Stimulated activated CD4-positive, alpha-beta T cell treated with anti-CD3 and anti-CD28 coated beads, Interleukin-12 subunit alpha, Interleukin-12 subunit beta, amount 100 ng/mL, for 24 hours (primary cell): ENCODE results near the gene BIVM.
A peak's percentile ranks its signal among the peaks of the same experiment; 100 is the strongest.

Source experiments
- DNase-seq, 2 experiments: peaks; one replicate each; pipeline ENCODE4 v3.0.0-alpha.2; 2020; ENCODE audit warnings: low read depth in 2 of 2

Gene BIVM

GRCh38 chr13:102784483-102784882 is 14.4 kb upstream of the BIVM start:
- no peak for DNase-seq

DNA sequence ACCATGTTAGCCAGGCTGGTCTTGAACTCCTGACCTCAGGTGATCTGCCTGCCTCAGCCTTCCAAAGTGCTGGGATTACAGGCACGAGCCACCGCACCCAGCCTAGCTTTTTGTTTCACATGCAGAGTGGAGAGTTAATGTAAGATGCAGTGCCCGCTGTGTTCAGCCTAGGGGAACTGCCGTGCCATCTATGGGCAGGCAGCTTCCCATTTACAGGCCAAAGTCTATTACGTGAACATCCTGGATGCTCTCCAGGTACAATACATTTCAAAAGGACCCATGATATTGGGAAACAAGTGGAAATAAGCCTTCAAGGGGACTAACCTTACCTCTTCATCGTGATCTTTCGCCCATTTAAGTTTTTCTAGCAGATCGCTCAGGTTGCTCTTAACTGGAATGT is 10.2 kb upstream of the BIVM start:
- no peak for DNase-seq

DNA sequence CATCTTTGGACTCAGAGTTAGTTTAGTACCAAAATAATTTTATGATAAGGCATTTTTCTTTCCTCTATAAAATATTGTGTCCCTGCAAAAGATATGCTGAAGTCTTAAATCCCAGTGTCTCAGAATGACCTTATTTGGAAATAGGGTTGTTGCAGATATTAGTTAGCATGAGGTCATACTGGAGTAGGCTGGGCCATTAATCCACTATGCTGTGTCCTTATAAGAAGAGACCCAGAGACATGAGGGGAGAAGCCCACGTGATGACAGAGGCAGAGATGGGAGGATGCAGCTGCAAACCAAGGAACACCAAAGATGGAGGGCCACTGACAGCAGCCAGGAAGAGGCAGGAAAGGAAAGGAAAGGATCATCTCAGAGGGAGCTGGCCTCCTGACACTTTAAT is 6.5 kb upstream of the BIVM start:
- DNase-seq: no peak

DNA sequence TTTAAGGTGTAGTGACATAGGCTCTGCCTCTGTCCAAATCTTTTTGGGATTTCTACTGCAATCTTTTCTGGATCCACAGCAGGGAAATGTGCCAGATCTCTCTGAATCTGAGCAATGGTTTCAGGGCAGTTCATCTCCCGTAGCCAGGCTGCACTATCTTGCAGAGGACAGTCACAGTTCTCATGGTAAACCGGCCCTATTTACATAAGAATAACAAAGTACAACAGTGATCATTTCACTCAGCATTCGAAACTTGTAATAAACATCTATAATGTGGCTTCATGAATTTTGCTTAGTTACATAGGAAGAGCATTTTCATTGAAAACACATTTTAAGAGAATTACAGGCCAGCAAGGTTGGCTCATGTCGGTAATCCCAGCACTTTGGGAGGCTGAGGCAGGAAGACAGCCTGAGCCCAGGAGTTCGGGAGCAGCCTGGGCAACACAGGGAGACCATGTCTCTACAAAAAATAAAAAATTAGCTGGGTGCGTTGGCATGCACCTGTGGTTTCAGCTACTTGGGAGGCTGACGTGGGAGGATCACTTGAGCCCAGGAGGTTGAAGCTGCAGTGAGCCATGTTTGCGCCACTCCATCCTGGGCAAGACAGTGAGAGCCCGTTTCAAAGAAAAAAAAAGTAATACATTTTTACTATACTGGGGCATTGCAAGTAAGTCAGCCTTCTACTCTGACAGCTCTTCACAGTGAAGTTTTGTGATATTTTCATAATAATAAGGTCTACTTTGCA is 5.1 kb upstream of the BIVM start:
- DNase-seq: no peak

GRCh38 chr13:102799426-102800144 is 666 bp downstream of the BIVM start:
- DNase-seq: peak in 1 of 2 experiments; percentile 7

DNA sequence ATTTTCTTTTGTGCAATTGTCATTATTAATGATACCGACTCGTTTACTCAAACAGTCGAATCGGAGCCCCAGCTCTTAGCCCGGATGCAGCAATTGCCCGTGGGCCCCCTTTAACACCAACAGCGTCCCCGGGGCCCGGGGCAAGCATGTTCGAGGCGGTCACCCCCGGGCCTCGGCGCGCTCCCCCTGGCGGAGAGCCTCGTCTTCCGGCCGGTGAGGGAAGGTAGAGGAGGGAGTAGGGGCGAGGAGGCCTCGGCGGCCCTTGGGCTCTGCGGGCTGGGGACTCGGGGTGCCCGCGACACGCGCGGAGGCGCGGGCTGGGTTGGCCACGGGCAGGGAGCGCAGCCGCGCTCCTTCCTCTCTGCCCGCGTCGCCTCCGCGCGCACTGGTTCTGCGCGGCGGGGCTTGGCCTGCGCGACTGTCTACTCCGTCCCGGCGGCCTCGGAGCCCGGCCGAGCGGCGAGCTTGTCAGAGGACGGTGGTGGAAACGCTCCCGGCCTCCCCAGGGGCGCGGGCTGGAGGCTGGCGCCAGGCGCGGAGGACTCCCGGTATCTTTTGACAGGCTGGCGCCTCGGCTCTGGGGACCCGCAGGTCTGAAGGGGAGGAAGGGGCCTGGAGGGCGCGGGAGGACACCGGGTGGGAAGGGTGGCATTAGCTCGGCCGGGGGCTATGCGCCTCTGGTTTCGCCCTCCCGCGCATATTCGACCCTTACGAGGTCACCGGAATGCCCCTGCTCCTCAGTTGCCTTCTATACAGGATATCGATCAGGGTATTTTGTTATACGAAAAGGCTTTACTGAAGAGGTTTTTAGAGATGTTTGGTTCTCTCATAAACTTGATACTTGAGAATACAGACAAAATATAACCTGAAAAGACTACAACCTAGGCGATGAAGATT is 1.5 kb downstream of the BIVM start:
- DNase-seq: peak; percentile 65 to 72

- DNase-seq: no peak
These were observed 6.8 kb downstream of the BIVM start for GRCh38 chr13:102805680-102806079.

GRCh38 chr13:102807699-102808098 is 8.8 kb downstream of the BIVM start:
- DNase-seq: no peak

DNA sequence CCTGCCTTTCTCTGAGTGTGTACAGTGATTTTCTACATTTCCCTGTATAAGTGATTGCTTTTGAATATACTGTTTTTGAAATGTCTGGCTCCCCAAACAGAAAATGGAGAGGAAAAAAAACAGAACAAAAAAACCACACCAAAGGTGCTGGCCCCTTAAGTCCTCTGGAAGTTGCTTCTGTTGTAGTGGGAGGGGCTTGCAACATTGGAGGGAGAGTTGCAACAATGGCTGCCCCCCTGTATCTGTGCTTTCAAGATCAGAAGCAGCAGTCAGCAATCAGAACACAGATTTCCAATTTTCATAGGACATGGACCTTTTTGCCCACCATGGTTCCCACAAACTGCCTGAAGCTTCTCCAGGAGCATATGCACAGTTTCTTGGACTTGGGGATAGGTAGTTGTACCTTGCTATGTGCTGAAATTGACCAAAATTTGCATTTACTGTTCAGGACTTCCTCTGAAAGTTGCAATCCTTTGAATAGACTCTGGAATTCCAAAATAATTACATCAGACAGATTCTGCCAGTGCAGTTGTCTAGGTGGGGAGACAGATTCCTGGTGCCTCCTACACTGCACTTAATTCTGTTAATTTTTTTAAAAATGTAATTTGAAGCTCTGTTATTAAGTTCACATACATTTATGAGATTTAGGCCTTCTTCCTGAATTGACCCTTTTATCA is 13.8 kb downstream of the BIVM start:
- DNase-seq: no peak

DNA sequence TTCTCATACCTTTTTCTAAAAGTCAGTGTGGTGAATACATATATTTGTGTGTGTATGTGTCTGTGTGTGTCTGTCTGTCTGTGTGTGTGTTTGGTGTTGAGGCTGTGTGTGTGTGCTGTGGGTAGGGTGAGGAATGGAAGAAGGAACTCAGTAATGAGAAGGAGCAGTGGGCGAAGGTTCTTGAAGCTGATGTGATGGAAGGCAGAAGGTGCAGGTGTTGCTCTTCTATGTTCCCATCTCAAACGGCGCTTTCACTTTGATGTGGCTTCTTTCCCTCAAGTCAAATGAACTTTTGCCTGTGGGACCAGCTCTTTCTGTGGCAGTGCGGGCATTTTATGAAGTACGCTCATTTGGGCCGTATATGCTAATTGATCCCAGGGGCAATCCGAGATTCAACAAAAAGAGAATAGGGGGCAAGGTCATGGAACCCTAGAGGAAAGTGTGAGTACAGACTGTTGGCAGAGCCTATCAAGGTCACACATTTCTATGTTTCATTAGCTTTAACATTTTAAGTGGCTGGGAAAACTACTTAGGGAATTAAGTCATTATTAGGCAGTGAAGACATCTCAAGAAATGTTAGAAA is 15.2 kb downstream of the BIVM start:
- no peak for DNase-seq

DNA sequence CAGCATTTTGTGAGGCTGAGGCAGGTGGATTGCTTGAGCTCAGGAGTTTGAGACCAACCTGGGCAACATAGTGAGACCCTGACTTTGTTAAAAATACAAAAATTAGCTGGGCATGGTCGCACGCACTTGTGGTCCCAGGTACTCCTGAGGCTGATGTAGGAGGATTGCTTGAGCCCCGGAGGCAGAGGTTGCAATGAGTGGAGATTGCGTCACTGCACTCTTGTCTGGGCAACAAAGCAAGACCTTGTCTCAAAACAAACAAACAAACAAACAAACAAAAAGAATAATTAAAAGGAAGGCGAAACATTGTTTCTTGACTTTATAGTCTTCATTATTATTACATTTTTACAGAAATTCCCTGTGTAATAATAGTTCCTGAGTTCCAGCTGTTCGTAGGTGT is 15.9 kb downstream of the BIVM start:
- no peak for DNase-seq

DNA sequence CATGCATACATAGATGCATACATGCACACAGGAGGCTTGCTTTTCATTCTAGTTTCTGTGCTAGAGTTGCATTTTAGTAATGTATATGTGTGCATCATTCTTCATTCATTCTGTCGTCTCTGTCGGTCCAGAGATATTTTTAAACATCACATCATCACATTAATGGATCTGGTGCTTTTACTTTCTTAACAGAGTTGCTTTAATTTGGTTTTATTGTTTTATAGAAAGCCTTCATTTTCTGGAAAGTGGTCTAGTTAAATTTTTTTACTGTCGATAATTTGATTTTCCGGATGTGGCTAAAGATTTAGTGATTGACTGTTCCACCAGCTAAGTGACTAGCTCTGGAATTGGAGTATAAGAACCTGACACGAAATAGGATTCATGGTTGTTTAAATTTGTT is 16.9 kb downstream of the BIVM start:
- DNase-seq: no peak

GRCh38 chr13:102816708-102817107 is 17.8 kb downstream of the BIVM start:
- no peak for DNase-seq

DNA sequence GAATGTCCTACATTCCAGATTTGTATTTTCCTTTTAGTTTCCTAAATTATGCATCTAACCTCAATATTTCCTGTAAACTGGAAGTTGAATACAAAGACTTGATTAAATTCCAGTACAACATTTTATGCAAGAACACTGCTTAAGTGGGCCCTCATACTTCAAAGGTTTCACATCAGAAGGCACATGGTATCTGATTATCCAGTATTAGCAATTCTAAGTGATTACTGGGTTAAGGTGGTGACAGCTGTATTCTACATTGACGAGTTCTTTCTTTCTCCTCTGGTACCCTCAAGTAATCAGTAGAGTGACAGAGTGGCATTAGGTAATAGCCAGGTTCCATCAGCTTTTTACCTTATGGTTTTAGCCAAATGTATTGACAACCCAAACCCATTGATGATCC is 18.3 kb downstream of the BIVM start:
- DNase-seq: no peak

DNA sequence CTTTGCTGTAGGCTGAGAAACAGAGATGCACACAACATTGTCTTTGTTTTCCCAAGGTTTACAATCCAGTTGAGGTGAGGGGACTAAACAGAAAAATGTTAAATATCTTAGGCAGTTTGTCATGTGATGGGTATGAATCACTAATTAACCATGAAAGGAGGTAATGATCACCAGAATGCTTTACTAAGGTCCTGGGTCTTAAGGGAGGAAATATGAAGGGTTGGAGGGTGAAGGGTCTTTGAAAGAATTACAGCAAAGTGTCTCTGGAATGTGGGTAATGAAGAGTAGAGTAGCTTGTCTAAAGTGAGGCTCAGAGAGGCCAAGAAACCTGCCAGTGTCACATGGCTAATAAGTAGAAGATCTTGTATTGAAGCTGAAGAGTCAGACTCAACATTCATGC is 19.0 kb downstream of the BIVM start:
- DNase-seq: no peak

GRCh38 chr13:102825400-102825799 is 26.5 kb downstream of the BIVM start:
- DNase-seq: no peak

- no peak for DNase-seq
These were observed 27.2 kb downstream of the BIVM start for GRCh38 chr13:102825921-102826706.

DNA sequence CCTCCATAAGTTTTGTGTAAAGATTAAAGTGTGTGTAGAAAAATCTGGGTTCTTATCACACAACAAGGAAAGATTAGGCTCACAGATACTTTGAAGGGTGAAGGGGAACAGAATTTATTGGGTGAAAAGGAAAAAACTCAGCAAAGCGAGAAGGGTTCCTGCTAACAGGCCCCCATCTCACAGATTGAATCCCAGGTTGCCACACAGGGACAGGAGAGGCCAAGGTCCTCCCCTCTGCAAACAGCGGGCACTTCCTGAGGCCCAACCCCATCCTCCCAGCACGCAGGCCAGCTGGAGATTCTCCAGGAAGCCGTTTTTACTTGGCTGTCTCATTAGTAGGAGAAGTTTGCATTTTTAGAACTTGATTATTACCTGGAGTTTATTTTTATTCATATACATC is 31.7 kb downstream of the BIVM start:
- DNase-seq: no peak

GRCh38 chr13:102836471-102836870 is 37.6 kb downstream of the BIVM start:
- no peak for DNase-seq

GRCh38 chr13:102838273-102838672 is 39.4 kb downstream of the BIVM start:
- no peak for DNase-seq

DNA sequence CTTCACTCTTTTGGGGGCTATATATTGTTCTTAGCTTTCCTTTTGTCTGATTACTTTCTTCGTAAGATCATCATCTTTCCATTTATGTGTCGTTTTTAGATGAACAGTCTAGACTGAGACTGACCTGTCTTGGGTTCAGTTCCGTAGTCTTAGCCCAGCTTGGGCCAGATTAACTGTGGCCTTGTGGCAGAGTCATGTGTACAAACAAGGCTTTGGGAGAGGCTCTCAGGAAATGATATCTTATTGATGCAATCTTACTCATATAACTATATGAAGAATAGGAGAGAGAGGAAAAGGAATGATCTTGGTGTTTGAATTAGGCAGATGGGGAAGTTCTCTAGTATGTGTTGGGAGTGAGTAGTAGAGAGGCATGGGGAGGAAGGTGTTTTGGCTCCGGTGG is 40.1 kb downstream of the BIVM start:
- DNase-seq: no peak
